Inflammatory macrophage (primary cell): Measurements from ENCODE around the gene MBOAT2.
"Not testable (repeated sequence)": the region's sequence is repeated elsewhere in the genome, so short reads cannot be mapped to it uniquely, and the experiment has no call there.

Experiments
- DNase-seq, 2 donors: peaks; one replicate each; pipeline ENCODE4 v3.0.0-alpha.2; 2020 to 2022

Gene MBOAT2

GRCh38 chr2:8953525-8953924, 50.0 kb downstream of the MBOAT2 start:
- DNase-seq: no peak

GRCh38 chr2:8939486-8940114, 63.9 kb downstream of the MBOAT2 start:
- no peak for DNase-seq

GRCh38 chr2:8938384-8938783, 65.1 kb downstream of the MBOAT2 start:
- DNase-seq: no peak

GRCh38 chr2:8935982-8936381, 67.5 kb downstream of the MBOAT2 start:
- DNase-seq: no peak

- no peak for DNase-seq
These were observed 69.1 kb downstream of the MBOAT2 start for GRCh38 chr2:8934338-8934737.

GRCh38 chr2:8932702-8933101, 70.8 kb downstream of the MBOAT2 start:
- no peak for DNase-seq

GRCh38 chr2:8930185-8930584, 73.3 kb downstream of the MBOAT2 start:
- not testable (repeated sequence) for DNase-seq

GRCh38 chr2:8929128-8929527, 74.4 kb downstream of the MBOAT2 start:
- no peak for DNase-seq

- no peak for DNase-seq
These were observed 75.7 kb downstream of the MBOAT2 start for GRCh38 chr2:8927510-8928455.

GRCh38 chr2:8926356-8926755, 77.1 kb downstream of the MBOAT2 start:
- no peak for DNase-seq

GRCh38 chr2:8925411-8925810, 78.1 kb downstream of the MBOAT2 start:
- DNase-seq: no peak

- DNase-seq: peak in 1 of 2 donors; percentile 26
These were observed 80.3 kb downstream of the MBOAT2 start for GRCh38 chr2:8923183-8923582.

- no peak for DNase-seq
These were observed 81.1 kb downstream of the MBOAT2 start for GRCh38 chr2:8922431-8922830.

- no peak for DNase-seq
These were observed 85.1 kb downstream of the MBOAT2 start for GRCh38 chr2:8918412-8918811.

- DNase-seq: no peak
These were observed 87.5 kb downstream of the MBOAT2 start for GRCh38 chr2:8915941-8916340.

GRCh38 chr2:8913767-8914166, 89.7 kb downstream of the MBOAT2 start:
- DNase-seq: not testable (repeated sequence)

- DNase-seq: no peak
These were observed 95.7 kb downstream of the MBOAT2 start for GRCh38 chr2:8907764-8908288.

- not testable (repeated sequence) for DNase-seq
These were observed 99.6 kb downstream of the MBOAT2 start for GRCh38 chr2:8903924-8904323.

GRCh38 chr2:8902757-8903156, 100.7 kb downstream of the MBOAT2 start:
- DNase-seq: not testable (repeated sequence)

- not testable (repeated sequence) for DNase-seq
These were observed 106.3 kb downstream of the MBOAT2 start for GRCh38 chr2:8897206-8897605.

- DNase-seq: not testable (repeated sequence)
These were observed 106.8 kb downstream of the MBOAT2 start for GRCh38 chr2:8896671-8897070.

GRCh38 chr2:8895087-8895912, 108.2 kb downstream of the MBOAT2 start:
- DNase-seq: not testable (repeated sequence)
